ENCODE data around the gene MORN3. TPM values are rescaled to one million over a fixed set of nuclear protein-coding genes. Genes with fewer than 3 reads are reported as not detected.

Gene MORN3
- total and polyA plus RNA-seq, 2 of the 4 experiments (the other 2 are of a cell fraction), result 0.18 to 0.22 TPM

- Histone ChIP-seq H3K27ac (ENCODE audit: insufficient read depth, low read length) (peak overlapping the region; percentile 39; the same call in 1 of the 2 replicates), H3K4me1 (ENCODE audit: control insufficient read depth, insufficient read depth, low read length) (peaks cover 4% of the 10 kb centered on the region; the same call in 1 of the 2 replicates), H4K20me1 (ENCODE audit: insufficient read depth, low read length) (no peaks in the 10 kb centered on the region), H2AK9ac (replicated peaks; ENCODE audit: low read depth, low read length, poor library complexity) (no peak overlapping the region), H3K14ac (replicated peaks; ENCODE audit: low read depth, low read length) (peak overlapping the region; percentile 70), H3K4me2 (ENCODE audit: low read depth, low read length) (peak overlapping the region; percentile 27), H2AK5ac (ENCODE audit: low read depth, low read length) (peak overlapping the region; percentile 82; the same call in 1 of the 2 replicates), H3K9me1 (ENCODE audit: insufficient read depth, low read length) (no peaks in the 10 kb centered on the region), H3K79me1 (ENCODE audit: low read depth in 1 of 2, low read length in 2 of 2) (no peaks in the 10 kb centered on the region), H2BK120ac (ENCODE audit: low read depth, low read length) (peak overlapping the region; percentile 42), H3K9me3 (ENCODE audit: control insufficient read depth, insufficient read depth, low read length) (no peaks in the 10 kb centered on the region), H3K27me3 (ENCODE audit: control insufficient read depth, insufficient read depth, low read length) (no peaks in the 10 kb centered on the region), H2BK15ac (ENCODE audit: low read depth, low read length) (0 out of 3 replicates have a peak overlapping the region, but pooled peaks have one; percentile 59), H2AFZ (replicated peaks; ENCODE audit: low read length, poor library complexity) (peak overlapping the region; percentile 54), H4K91ac (ENCODE audit: insufficient read depth, low read depth, low read length) (no peak overlapping the region), H3K23ac (ENCODE audit: low read depth, low read length) (peak overlapping the region; percentile 31), H3K9ac (ENCODE audit: low read depth, low read length) (peak overlapping the region; percentile 64), H3K4me3 (ENCODE audit: insufficient read depth, low read depth, low read length) (no peak overlapping the region), H3K36me3 (ENCODE audit: control insufficient read depth, insufficient read depth, low read length) (no peaks in the 10 kb centered on the region), H3K18ac (ENCODE audit: low read depth, low read length) (peak overlapping the region; percentile 2; the same call in 1 of the 2 replicates), H2BK20ac (ENCODE audit: low read depth, low read length) (no peak overlapping the region), H4K8ac (ENCODE audit: low read depth in 2 of 2, low read length in 2 of 2) (peak overlapping the region in 1 of 2 experiments; percentile 49; a peak in 1 of 4 replicates), H4K5ac (ENCODE audit: low read depth, low read length) (no peak overlapping the region; the same call in 1 of the 2 replicates), H3K56ac (ENCODE audit: extremely low read depth, insufficient read depth, low read length) (no peak overlapping the region), H2BK5ac (ENCODE audit: low read depth, low read length, poor library complexity, severe bottlenecking) (no peak overlapping the region), H3K4ac (ENCODE audit: low read depth, low read length) (peak overlapping the region; percentile 15; the same call in 1 of the 2 replicates)
- no CpG with 5 or more reads among the region's 11 CpGs for WGBS, 2 experiments (ENCODE audit: extremely low coverage in 2 of 2, insufficient read length in 1 of 2)
- peak; percentile 76 for ATAC-seq (ENCODE audit: low read depth)
- in situ Hi-C loops (cut with MboI; ENCODE audit: low sequenced_read_pairs) (no loop called here), dilution Hi-C loops (cut with HindIII; ENCODE audit: low sequenced_read_pairs, unreplicated experiment) (no loop called here), intact Hi-C loops (cut with micrococcal nuclease) (loop anchor here (5.0 kb wide), 1 partner anchor 53 kb away; no protein-coding TSS in a partner anchor)
- POLR2A ChIA-PET (ENCODE audit: unreplicated experiment), result interaction anchor here (0.5 kb wide), 1 partner anchor 77 kb away, joined by 25 read pairs; no protein-coding TSS in a partner anchor
- TF ChIP-seq CHD1 (IDR thresholded peaks at IDR 0.05; ENCODE audit: low read depth, low read length) (no peak), MXI1 (IDR thresholded peaks at IDR 0.05; ENCODE audit: borderline replicate concordance, low read depth, low read length) (no peak), NFE2L2 (IDR thresholded peaks at IDR 0.05; ENCODE audit: low read depth, low read length) (no peak), FOS (IDR thresholded peaks at IDR 0.05; ENCODE audit: low read depth, low read length) (no peak), USF2 (IDR thresholded peaks at IDR 0.05; ENCODE audit: low read depth, low read length) (no peak), RAD21 (IDR thresholded peaks at IDR 0.05; ENCODE audit: low read length) (no peak), BHLHE40 (IDR thresholded peaks at IDR 0.05; ENCODE audit: low read depth, low read length) (no peak)
- peak; percentile 43 for DNase-seq
- BruUV-seq (replicated peaks), result no TSS peak
- CTCF ChIA-PET, result interaction anchor here (0.9 kb wide), 1 partner anchor 58 kb away, joined by 3 read pairs; no protein-coding TSS in a partner anchor
Measured at GRCh38 chr12:121610239-121611149, 59.0 kb downstream of the MORN3 start.

Data from IMR-90 (cell line).